CD8-positive, alpha-beta memory T cell (primary cell): Measurements from ENCODE around the gene C2CD5. TPM values are rescaled to one million over a fixed set of nuclear protein-coding genes. Genes with fewer than 3 reads are reported as not detected.

Source experiments
- CTCF ChIA-PET: fragments of 350-600 bp; sonication (Branson Sonifier 250); formaldehyde crosslinking; loops from one replicate; lab custom pipeline; 2021; ENCODE audit warnings: antibody characterized with exemption; lab: Charles Lee
- POLR2A ChIA-PET: fragments of 350-600 bp; sonication (Branson Sonifier 250); formaldehyde crosslinking; loops from one replicate; lab custom pipeline; 2021; ENCODE audit warnings: antibody characterized with exemption; lab: Charles Lee
- DNase-seq, 5 donors: peaks; one replicate each; pipeline versions ENCODE4 v3.0.0 to v3.0.0-alpha.2; 2020 to 2022; ENCODE audit warnings: mixed read lengths in 1 of 5
- H3K27ac ChIP-seq: one replicate; pipeline ENCODE4 v1.7.0; 2013; ENCODE audit warnings: low read depth, mild to moderate bottlenecking, low read length, moderate library complexity
- H3K27me3 ChIP-seq: 2 replicates; pipeline ENCODE4 v1.7.0; 2013; ENCODE audit warnings: low read length, mild to moderate bottlenecking; ENCODE audit not compliant: insufficient read depth, poor library complexity, severe bottlenecking
- H3K36me3 ChIP-seq: 2 replicates; pipeline ENCODE4 v1.7.0; 2013; ENCODE audit warnings: mild to moderate bottlenecking, low read length, moderate library complexity; ENCODE audit not compliant: insufficient read depth
- H3K4me1 ChIP-seq: 2 replicates; pipeline ENCODE4 v1.7.0; 2013; ENCODE audit warnings: mild to moderate bottlenecking, low read length, moderate library complexity; ENCODE audit not compliant: insufficient read depth
- H3K4me3 ChIP-seq: 2 replicates; pipeline ENCODE4 v1.7.0; 2013; ENCODE audit warnings: mild to moderate bottlenecking, low read length
- H3K9me3 ChIP-seq: 2 replicates; pipeline ENCODE4 v1.7.0; 2013; ENCODE audit warnings: mild to moderate bottlenecking, low read length
- H3K27ac Mint-ChIP-seq, 8 donors: one replicate each; pipeline ENCODE4 v1.8.0; 2020 to 2021; ENCODE audit warnings: mixed read lengths in 8 of 8, mild to moderate bottlenecking in 6 of 8, inconsistent platforms in 3 of 8, moderate library complexity in 3 of 8
- H3K27me3 Mint-ChIP-seq, 2 donors: one replicate each; pipeline ENCODE4 v1.8.0; 2020 to 2021; ENCODE audit warnings: mixed read lengths in 2 of 2, mild to moderate bottlenecking in 1 of 2, moderate library complexity in 1 of 2
- H3K36me3 Mint-ChIP-seq, 3 donors: one replicate each; pipeline ENCODE4 v1.8.0; 2020 to 2021; ENCODE audit warnings: mixed read lengths in 3 of 3, inconsistent platforms in 1 of 3, mild to moderate bottlenecking in 1 of 3
- H3K4me1 Mint-ChIP-seq, 3 donors: one replicate each; pipeline ENCODE4 v1.8.0; 2020 to 2021; ENCODE audit warnings: mixed read lengths in 3 of 3, inconsistent platforms in 1 of 3, mild to moderate bottlenecking in 1 of 3
- H3K4me3 Mint-ChIP-seq, 7 donors: one replicate each; pipeline ENCODE4 v1.8.0; 2020 to 2021; ENCODE audit warnings: mixed read lengths in 7 of 7, mild to moderate bottlenecking in 6 of 7, moderate library complexity in 4 of 7, inconsistent platforms in 2 of 7
- H3K9me3 Mint-ChIP-seq, 5 donors: one replicate each; pipeline ENCODE4 v1.8.0; 2020 to 2022; ENCODE audit warnings: mixed read lengths in 5 of 5, mild to moderate bottlenecking in 3 of 5, moderate library complexity in 2 of 5, inconsistent platforms in 1 of 5
- polyA plus RNA-seq: library from polyadenylated mRNA; unstranded; fragments of 300-500 nt; fragmentation: Illumina TruSeq; gene quantifications from one replicate; pipeline ENCODE4 v1.2.3, GENCODE V29; 2021
- total RNA-seq, 2 experiments: library from RNA; stranded (reverse); gene quantifications; one replicate each; pipeline ENCODE4 v1.2.3, GENCODE V29; 2021

The C2CD5 gene
- total and polyA plus RNA-seq, 3 experiments from 2014 or later = 17.9 to 26.2 (median 25.3) TPM

- POLR2A ChIA-PET = interaction anchor here (0.8 to 1.5 kb wide), 2 partner anchors 81 to 134 kb away, joined by 3 to 17 read pairs; partner anchors contain the start of gene ETNK1
- H3K27ac Mint-ChIP-seq = peak overlapping the region; percentile 88 to 99 (median 96)
- Histone ChIP-seq H3K4me1 (peaks cover 35% of the 10 kb centered on the region), H3K9me3 (no peaks in the 10 kb centered on the region), H3K4me3 (peak overlapping the region; percentile 96), H3K27ac (peak overlapping the region; percentile 84), H3K27me3 (no peaks in the 10 kb centered on the region), H3K36me3 (no peaks in the 10 kb centered on the region)
- H3K36me3 Mint-ChIP-seq = peaks cover 6 to 27% (median 11%) of the 10 kb centered on the region in 3 donors
- H3K4me1 Mint-ChIP-seq = peaks cover 46 to 53% (median 49%) of the 10 kb centered on the region in 3 donors
- peak overlapping the region; percentile 95 to 98 (median 96) for H3K4me3 Mint-ChIP-seq
- DNase-seq = peak; percentile 15 to 66 (median 46)
- H3K27me3 Mint-ChIP-seq = peaks cover 4 to 5% of the 10 kb centered on the region in 2 donors
- CTCF ChIA-PET = interaction anchor here (1.3 to 1.9 kb wide), 5 partner anchors 12 to 81 kb away, joined by 3 to 9 read pairs (median 4); partner anchors contain the start of gene ETNK1
- H3K9me3 Mint-ChIP-seq = peaks cover 0 to 2% (median 0%) of the 10 kb centered on the region in 5 donors
Observed at GRCh38 chr12:22543246-22544037, 900 bp downstream of the C2CD5 start.

- Histone ChIP-seq H3K27ac (peak overlapping the region; percentile 27), H3K9me3 (no peaks in the 10 kb centered on the region), H3K27me3 (no peaks in the 10 kb centered on the region), H3K36me3 (no peaks in the 10 kb centered on the region), H3K4me1 (peaks cover 44% of the 10 kb centered on the region), H3K4me3 (no peak overlapping the region)
- CTCF ChIA-PET = interaction anchor here (1.8 kb wide), 1 partner anchor 12 kb away, joined by 5 read pairs; no protein-coding TSS in a partner anchor
- POLR2A ChIA-PET = no interaction called here
- Mint-ChIP-seq H3K4me1 (peaks cover 54 to 71% (median 67%) of the 10 kb centered on the region in 3 donors), H3K4me3 (peak overlapping the region; percentile 4 to 39 (median 24)), H3K9me3 (no peaks in the 10 kb centered on the region), H3K27ac (peak overlapping the region in 4 of 8 donors; percentile 2 to 25 (median 16)), H3K36me3 (peaks cover 6 to 29% (median 11%) of the 10 kb centered on the region in 3 donors), H3K27me3 (peaks cover 0 to 5% of the 10 kb centered on the region in 2 donors)
- DNase-seq = no peak
Observed at GRCh38 chr12:22541496-22542155, 2.7 kb downstream of the C2CD5 start.

GRCh38 chr12:22539055-22539454, 5.3 kb downstream of the C2CD5 start:
- Mint-ChIP-seq H3K4me3 (peak overlapping the region in 1 of 7 donors; percentile 41), H3K4me1 (peaks cover 66 to 86% (median 81%) of the 10 kb centered on the region in 3 donors), H3K27ac (no peak overlapping the region), H3K27me3 (no peaks in the 10 kb centered on the region), H3K36me3 (peaks cover 6 to 31% (median 11%) of the 10 kb centered on the region in 3 donors), H3K9me3 (no peaks in the 10 kb centered on the region)
- Histone ChIP-seq H3K36me3 (no peaks in the 10 kb centered on the region), H3K27ac (no peak overlapping the region), H3K9me3 (no peaks in the 10 kb centered on the region), H3K4me1 (peaks cover 60% of the 10 kb centered on the region), H3K27me3 (no peaks in the 10 kb centered on the region), H3K4me3 (no peak overlapping the region)
- ChIA-PET CTCF (no interaction called here), POLR2A (no interaction called here)
- no peak for DNase-seq

- H3K36me3 Mint-ChIP-seq = peaks cover 6 to 30% (median 13%) of the 10 kb centered on the region in 3 donors
- Histone ChIP-seq H3K9me3 (no peaks in the 10 kb centered on the region), H3K27ac (no peak overlapping the region), H3K4me1 (peaks cover 60% of the 10 kb centered on the region), H3K27me3 (no peaks in the 10 kb centered on the region), H3K36me3 (peaks cover 2% of the 10 kb centered on the region), H3K4me3 (no peak overlapping the region)
- ChIA-PET POLR2A (no interaction called here), CTCF (no interaction called here)
- no peak overlapping the region for H3K4me3 Mint-ChIP-seq
- H3K4me1 Mint-ChIP-seq = peaks cover 65 to 86% (median 83%) of the 10 kb centered on the region in 3 donors
- H3K27ac Mint-ChIP-seq = no peak overlapping the region
- no peaks in the 10 kb centered on the region for H3K9me3 Mint-ChIP-seq
- H3K27me3 Mint-ChIP-seq = no peaks in the 10 kb centered on the region
- no peak for DNase-seq
Observed at GRCh38 chr12:22538311-22538710, 6.0 kb downstream of the C2CD5 start.

GRCh38 chr12:22536971-22537544, 7.3 kb downstream of the C2CD5 start:
- Mint-ChIP-seq H3K4me3 (no peak overlapping the region), H3K27me3 (no peaks in the 10 kb centered on the region), H3K9me3 (no peaks in the 10 kb centered on the region), H3K36me3 (peaks cover 11 to 39% (median 23%) of the 10 kb centered on the region in 3 donors), H3K4me1 (peaks cover 56 to 81% (median 80%) of the 10 kb centered on the region in 3 donors), H3K27ac (no peak overlapping the region)
- Histone ChIP-seq H3K36me3 (peaks cover 12% of the 10 kb centered on the region), H3K4me3 (no peak overlapping the region), H3K9me3 (no peaks in the 10 kb centered on the region), H3K4me1 (peaks cover 48% of the 10 kb centered on the region), H3K27me3 (no peaks in the 10 kb centered on the region), H3K27ac (no peak overlapping the region)
- no peak for DNase-seq
- ChIA-PET CTCF (no interaction called here), POLR2A (no interaction called here)

GRCh38 chr12:22536346-22536945, 7.9 kb downstream of the C2CD5 start:
- Mint-ChIP-seq H3K27me3 (no peaks in the 10 kb centered on the region), H3K9me3 (no peaks in the 10 kb centered on the region), H3K4me3 (no peak overlapping the region), H3K4me1 (peaks cover 50 to 77% (median 75%) of the 10 kb centered on the region in 3 donors), H3K27ac (peak overlapping the region in 2 of 8 donors; percentile 5 to 71), H3K36me3 (peaks cover 9 to 42% (median 26%) of the 10 kb centered on the region in 3 donors)
- DNase-seq = no peak
- H3K4me3 ChIP-seq = no peak overlapping the region
- POLR2A ChIA-PET = interaction anchor here (0.9 kb wide), 1 partner anchor 8 kb away, joined by 5 read pairs; the partner anchor contains the start of gene C2CD5
- H3K27me3 ChIP-seq = no peaks in the 10 kb centered on the region
- H3K4me1 ChIP-seq = peaks cover 42% of the 10 kb centered on the region
- no peak overlapping the region for H3K27ac ChIP-seq
- H3K36me3 ChIP-seq = peaks cover 12% of the 10 kb centered on the region
- H3K9me3 ChIP-seq = no peaks in the 10 kb centered on the region
- CTCF ChIA-PET = no interaction called here

GRCh38 chr12:22535478-22535877, 8.9 kb downstream of the C2CD5 start:
- Histone ChIP-seq H3K4me3 (no peak overlapping the region), H3K4me1 (peaks cover 36% of the 10 kb centered on the region), H3K9me3 (no peaks in the 10 kb centered on the region), H3K36me3 (peaks cover 12% of the 10 kb centered on the region), H3K27me3 (no peaks in the 10 kb centered on the region), H3K27ac (no peak overlapping the region)
- Mint-ChIP-seq H3K27me3 (no peaks in the 10 kb centered on the region), H3K9me3 (no peaks in the 10 kb centered on the region), H3K4me3 (peak overlapping the region in 4 of 7 donors; percentile 10 to 34 (median 28)), H3K27ac (peak overlapping the region in 1 of 8 donors; percentile 1), H3K36me3 (peaks cover 12 to 43% (median 25%) of the 10 kb centered on the region in 3 donors), H3K4me1 (peaks cover 44 to 72% (median 67%) of the 10 kb centered on the region in 3 donors)
- ChIA-PET CTCF (interaction anchor here (0.7 kb wide), 1 partner anchor 1642 kb away, joined by 3 read pairs; no protein-coding TSS in a partner anchor), POLR2A (interaction anchor here (0.9 kb wide), 1 partner anchor 9 kb away, joined by 5 read pairs; the partner anchor contains the start of gene C2CD5)
- DNase-seq = peak in 1 of 5 donors; percentile 31
